Trophoblast cell (in vitro differentiated cells and primary cell): ENCODE results near the gene ALPI.
A peak's percentile ranks its signal among the peaks of the same experiment; 100 is the strongest.
"Not testable (repeated sequence)": the region's sequence is repeated elsewhere in the genome, so short reads cannot be mapped to it uniquely, and the experiment has no call there.

ENCODE experiments used
- DNase-seq, 2 donors: peaks; one replicate each; pipeline ENCODE4 v3.0.0-alpha.2; 2016
- H2AFZ ChIP-seq: 2 replicates; pipeline ENCODE4 v1.6.1; 2013; ENCODE audit warnings: low read length, moderate library complexity, mild to moderate bottlenecking; ENCODE audit not compliant: insufficient read depth, poor library complexity
- H2AK5ac ChIP-seq: 2 replicates; pipeline ENCODE4 v1.6.1; 2013; ENCODE audit warnings: mild to moderate bottlenecking, low read length
- H2BK120ac ChIP-seq: 2 replicates; pipeline ENCODE4 v1.6.1; 2013; ENCODE audit warnings: low read length, mild to moderate bottlenecking, moderate library complexity; ENCODE audit not compliant: insufficient read depth, poor library complexity
- H2BK12ac ChIP-seq: 2 replicates; pipeline ENCODE4 v1.6.1; 2013; ENCODE audit warnings: mild to moderate bottlenecking, low read length, moderate library complexity
- H2BK5ac ChIP-seq: 2 replicates; pipeline ENCODE4 v1.6.1; 2013; ENCODE audit warnings: low read length, low read depth, moderate library complexity, mild to moderate bottlenecking; ENCODE audit not compliant: poor library complexity
- H3K14ac ChIP-seq: 2 replicates; pipeline ENCODE4 v1.6.1; 2013; ENCODE audit warnings: mild to moderate bottlenecking, low read length
- H3K18ac ChIP-seq: 2 replicates; pipeline ENCODE4 v1.6.1; 2013; ENCODE audit warnings: mild to moderate bottlenecking, low read length
- H3K23ac ChIP-seq: 2 replicates; pipeline ENCODE4 v1.6.1; 2013; ENCODE audit warnings: low read length
- H3K27ac ChIP-seq: 2 replicates; pipeline ENCODE4 v1.5.1; 2013; ENCODE audit warnings: low read depth, mild to moderate bottlenecking, inconsistent platforms, low read length, moderate library complexity
- H3K27me3 ChIP-seq: 2 replicates; pipeline ENCODE4 v1.6.1; 2013; ENCODE audit warnings: inconsistent platforms, mild to moderate bottlenecking, low read length, moderate library complexity; ENCODE audit not compliant: insufficient read depth
- H3K36me3 ChIP-seq, 2 experiments: 1 replicate in 1 of 2; 2 replicates in 1 of 2; pipeline ENCODE4 v1.6.1; 2013; ENCODE audit warnings: low read length in 2 of 2, mild to moderate bottlenecking in 2 of 2, moderate library complexity in 1 of 2; ENCODE audit not compliant: insufficient read depth in 2 of 2, control insufficient read depth in 1 of 2
- H3K4ac ChIP-seq: 2 replicates; pipeline ENCODE4 v1.6.1; 2013; ENCODE audit warnings: low read depth, mild to moderate bottlenecking, low read length, moderate library complexity
- H3K4me1 ChIP-seq, 2 experiments: 1 replicate in 1 of 2; 2 replicates in 1 of 2; pipeline ENCODE4 v1.6.1; 2013; ENCODE audit warnings: low read length in 2 of 2, mild to moderate bottlenecking in 2 of 2, moderate library complexity in 1 of 2; ENCODE audit not compliant: insufficient read depth in 2 of 2, control insufficient read depth in 1 of 2
- H3K4me2 ChIP-seq: 2 replicates; pipeline ENCODE4 v1.6.1; 2013; ENCODE audit warnings: inconsistent platforms, mild to moderate bottlenecking, low read length, moderate library complexity
- H3K4me3 ChIP-seq: 2 replicates; pipeline ENCODE4 v1.5.1; 2013; ENCODE audit warnings: mild to moderate bottlenecking, low read depth, low read length, inconsistent platforms
- H3K79me1 ChIP-seq: one replicate; pipeline ENCODE4 v1.6.1; 2013; ENCODE audit warnings: low read length
- H3K79me2 ChIP-seq: 2 replicates; pipeline ENCODE4 v1.6.1; 2013; ENCODE audit warnings: low read length, mild to moderate bottlenecking; ENCODE audit not compliant: control insufficient read depth, insufficient read depth, poor library complexity
- H3K9ac ChIP-seq: 2 replicates; pipeline ENCODE4 v1.6.1; 2013; ENCODE audit warnings: mild to moderate bottlenecking, low read length
- H3K9me3 ChIP-seq: 2 replicates; pipeline ENCODE4 v1.6.1; 2013; ENCODE audit warnings: low read depth, mild to moderate bottlenecking, control low read depth, inconsistent platforms, low read length; ENCODE audit not compliant: insufficient read depth
- H4K12ac ChIP-seq: 2 replicates; pipeline ENCODE4 v1.6.1; 2013; ENCODE audit warnings: low read depth, mild to moderate bottlenecking, low read length, moderate library complexity
- H4K8ac ChIP-seq: 2 replicates; pipeline ENCODE4 v1.6.1; 2013; ENCODE audit warnings: low read depth, mild to moderate bottlenecking, low read length, moderate library complexity
- H4K91ac ChIP-seq: one replicate; pipeline ENCODE4 v1.6.1; 2013; ENCODE audit warnings: low read depth, mild to moderate bottlenecking, low read length, moderate library complexity
- WGBS: extraction: QIAGEN DNeasy Blood & Tissue Kit; methylation state at CpG from one replicate; pipeline ENCODE4 v1.1.7; 2013; ENCODE audit warnings: missing lambda C conversion rate; ENCODE audit not compliant: insufficient read length, insufficient coverage; ENCODE audit errors: extremely low coverage; 5-methylcytosine and 5-hydroxymethylcytosine counted together

The ALPI gene

GRCh38 chr2:232423407-232423806 lies 32.5 kb upstream of the ALPI start:
- not testable (repeated sequence) for H3K4me2 ChIP-seq, H2AK5ac ChIP-seq, H2BK5ac ChIP-seq, H3K36me3 ChIP-seq, H4K12ac ChIP-seq, H3K9me3 ChIP-seq, H4K91ac ChIP-seq, H3K4ac ChIP-seq, H3K79me2 ChIP-seq, H3K18ac ChIP-seq, H3K4me3 ChIP-seq, H3K9ac ChIP-seq, H3K14ac ChIP-seq, H2BK12ac ChIP-seq, H3K27ac ChIP-seq, H2BK120ac ChIP-seq, H4K8ac ChIP-seq, H2AFZ ChIP-seq, H3K79me1 ChIP-seq, H3K23ac ChIP-seq
- peak; percentile 75 to 84 for DNase-seq
- peaks cover 21 to 24% of the 10 kb centered on the region in 2 experiments for H3K4me1 ChIP-seq
- H3K27me3 ChIP-seq: peaks cover 30% of the 10 kb centered on the region
- WGBS: no CpG with 5 or more reads among the region's 7 CpGs

- Histone ChIP-seq H3K36me3 (no peaks in the 10 kb centered on the region), H3K4me3 (no peak overlapping the region), H2AK5ac (no peak overlapping the region), H4K12ac (no peak overlapping the region), H2BK12ac (no peak overlapping the region), H3K27ac (no peak overlapping the region), H3K79me1 (no peaks in the 10 kb centered on the region), H3K79me2 (no peaks in the 10 kb centered on the region), H3K4ac (no peak overlapping the region), H3K9me3 (peaks cover 4% of the 10 kb centered on the region), H3K27me3 (no peaks in the 10 kb centered on the region), H3K18ac (no peak overlapping the region), H3K4me2 (no peak overlapping the region), H3K23ac (no peak overlapping the region), H2BK120ac (no peak overlapping the region), H3K4me1 (peaks cover 2 to 7% of the 10 kb centered on the region in 2 experiments), H4K8ac (peak overlapping the region; percentile 56), H2AFZ (peak overlapping the region; percentile 37), H2BK5ac (no peak overlapping the region), H3K14ac (no peak overlapping the region), H4K91ac (no peak overlapping the region), H3K9ac (no peak overlapping the region)
- WGBS: no CpG with 5 or more reads among the region's 16 CpGs
- no peak for DNase-seq
Measured at GRCh38 chr2:232431705-232432590, 24.0 kb upstream of the ALPI start.

GRCh38 chr2:232432598-232433184 lies 23.3 kb upstream of the ALPI start:
- H2AK5ac ChIP-seq: no peak overlapping the region
- H4K12ac ChIP-seq: no peak overlapping the region
- H3K4me1 ChIP-seq: peaks cover 2 to 7% of the 10 kb centered on the region in 2 experiments
- H3K27me3 ChIP-seq: no peaks in the 10 kb centered on the region
- H2BK120ac ChIP-seq: no peak overlapping the region
- H4K8ac ChIP-seq: peak overlapping the region; percentile 56
- no peak overlapping the region for H2BK5ac ChIP-seq
- no peak overlapping the region for H3K4me2 ChIP-seq
- H3K4me3 ChIP-seq: no peak overlapping the region
- H3K18ac ChIP-seq: no peak overlapping the region
- peaks cover 5% of the 10 kb centered on the region for H3K9me3 ChIP-seq
- H3K79me1 ChIP-seq: no peaks in the 10 kb centered on the region
- peak overlapping the region; percentile 37 for H2AFZ ChIP-seq
- no CpG with 5 or more reads among the region's 16 CpGs for WGBS
- H3K27ac ChIP-seq: no peak overlapping the region
- no peak overlapping the region for H3K4ac ChIP-seq
- H3K23ac ChIP-seq: no peak overlapping the region
- no peaks in the 10 kb centered on the region for H3K79me2 ChIP-seq
- H3K14ac ChIP-seq: no peak overlapping the region
- H3K36me3 ChIP-seq: no peaks in the 10 kb centered on the region
- DNase-seq: peak; percentile 62 to 76
- no peak overlapping the region for H2BK12ac ChIP-seq
- H3K9ac ChIP-seq: no peak overlapping the region
- no peak overlapping the region for H4K91ac ChIP-seq

- not testable (repeated sequence) for H3K27me3 ChIP-seq, H2AFZ ChIP-seq, H3K23ac ChIP-seq
Measured at GRCh38 chr2:232433622-232434021, 22.3 kb upstream of the ALPI start.

More at GRCh38 chr2:232433622-232434021, 22.3 kb upstream of the ALPI start:
- WGBS: no CpG with 5 or more reads among the region's 9 CpGs
- H2BK12ac ChIP-seq, H3K79me1 ChIP-seq, H3K14ac ChIP-seq, H3K4me1 ChIP-seq, H4K12ac ChIP-seq, H3K27ac ChIP-seq, DNase-seq, H3K4ac ChIP-seq, H3K4me3 ChIP-seq, H2AK5ac ChIP-seq, H3K79me2 ChIP-seq, H3K9me3 ChIP-seq, H3K36me3 ChIP-seq, H3K18ac ChIP-seq, H3K9ac ChIP-seq, H4K91ac ChIP-seq, H2BK120ac ChIP-seq, H3K4me2 ChIP-seq, H2BK5ac ChIP-seq, H4K8ac ChIP-seq: not testable (repeated sequence)
